GM23338 (cell line): ENCODE data around the gene RPS17. TPM values are rescaled to one million over a fixed set of nuclear protein-coding genes. Genes with fewer than 3 reads are reported as not detected.
A peak's percentile ranks its signal among the peaks of the same experiment; 100 is the strongest.
"Not testable (repeated sequence)": the region's sequence is repeated elsewhere in the genome, so short reads cannot be mapped to it uniquely, and the experiment has no call there.

Experiments
- ATAC-seq: fragments of 200-7000 bp; cut with Tn5 transposase; 3 replicates; pipeline ENCODE4 v1.9.1; 2020
- DNase-seq: peaks from one replicate; pipeline ENCODE4 v3.0.0-alpha.2; 2015; ENCODE audit warnings: low spot score
- H2AFZ ChIP-seq: fragments of 200-600 bp; sonication (generic); 2 replicates; pipeline ENCODE4 v1.8.0; 2016; ENCODE audit warnings: antibody characterized with exemption, mild to moderate bottlenecking, moderate library complexity
- H3F3A ChIP-seq: fragments of 200-600 bp; sonication (generic); replicated peaks from 2 replicates; pipeline ENCODE4 v1.8.0; 2017; ENCODE audit warnings: antibody characterized with exemption, mixed run types, low read depth
- H3K27ac ChIP-seq: fragments of 200-600 bp; sonication (generic); 2 replicates; pipeline ENCODE4 v1.6.1; 2016; ENCODE audit warnings: low read depth
- H3K27me3 ChIP-seq: fragments of 200-600 bp; sonication (generic); 2 replicates; pipeline ENCODE4 v1.8.0; 2016; ENCODE audit warnings: mild to moderate bottlenecking, mixed run types, moderate library complexity; ENCODE audit not compliant: insufficient read depth
- H3K36me3 ChIP-seq: fragments of 200-600 bp; sonication (generic); 2 replicates; pipeline ENCODE4 v1.8.0; 2016; ENCODE audit warnings: mild to moderate bottlenecking; ENCODE audit not compliant: insufficient read depth
- H3K4me1 ChIP-seq: fragments of 200-600 bp; sonication (generic); 2 replicates; pipeline ENCODE4 v1.8.0; 2016; ENCODE audit warnings: mild to moderate bottlenecking, moderate library complexity; ENCODE audit not compliant: insufficient read depth
- H3K4me2 ChIP-seq: fragments of 200-600 bp; sonication (generic); 2 replicates; pipeline ENCODE4 v1.7.1; 2017; ENCODE audit warnings: mixed run types
- H3K4me3 ChIP-seq: fragments of 200-600 bp; sonication (generic); 2 replicates; pipeline ENCODE4 v1.6.1; 2016; ENCODE audit warnings: mixed run types
- H3K79me2 ChIP-seq: fragments of 200-600 bp; sonication (generic); replicated peaks from 2 replicates; pipeline ENCODE4 v1.8.0; 2017; ENCODE audit warnings: mild to moderate bottlenecking; ENCODE audit not compliant: insufficient read depth
- H3K9me2 ChIP-seq: fragments of 200-600 bp; sonication (generic); 2 replicates; pipeline ENCODE4 v1.8.0; 2017; ENCODE audit not compliant: insufficient read depth
- H4K20me1 ChIP-seq: fragments of 200-600 bp; sonication (generic); replicated peaks from 2 replicates; pipeline ENCODE4 v1.8.0; 2017; ENCODE audit warnings: mild to moderate bottlenecking; ENCODE audit not compliant: insufficient read depth
- H3K27ac Mint-ChIP-seq: 2 replicates; pipeline ENCODE4 v1.8.0; 2020; ENCODE audit warnings: inconsistent platforms, mild to moderate bottlenecking, moderate library complexity, mixed read lengths
- H3K27me3 Mint-ChIP-seq: 3 replicates; pipeline ENCODE4 v1.8.0; 2022; ENCODE audit warnings: low read depth, mild to moderate bottlenecking, moderate library complexity, mixed read lengths, inconsistent platforms; ENCODE audit not compliant: insufficient read depth, poor library complexity
- H3K36me3 Mint-ChIP-seq: 3 replicates; pipeline ENCODE4 v1.8.0; 2021; ENCODE audit warnings: low read depth, mild to moderate bottlenecking, inconsistent platforms, moderate library complexity, mixed read lengths
- H3K4me1 Mint-ChIP-seq: 3 replicates; pipeline ENCODE4 v1.8.0; 2020; ENCODE audit warnings: mild to moderate bottlenecking, inconsistent platforms, mixed read lengths
- H3K4me3 Mint-ChIP-seq: 3 replicates; pipeline ENCODE4 v1.8.0; 2021; ENCODE audit warnings: moderate library complexity, mild to moderate bottlenecking, inconsistent platforms, mixed read lengths
- H3K9me3 Mint-ChIP-seq: 3 replicates; pipeline ENCODE4 v1.8.0; 2020; ENCODE audit warnings: moderate library complexity, mild to moderate bottlenecking, inconsistent platforms, mixed read lengths
- CREB1 ChIP-seq: fragments of 250-450 bp; sonication (Bioruptor Pico); IDR thresholded peaks from 2 replicates; pipeline ENCODE4 v1.5.0; 2020; ENCODE audit warnings: low read depth, mild to moderate bottlenecking, moderate library complexity
- EZH2 ChIP-seq: fragments of 200-600 bp; sonication (generic); IDR thresholded peaks from one replicate; pipeline ENCODE4 v1.8.0; 2017; ENCODE audit warnings: antibody characterized with exemption, mild to moderate bottlenecking, low read depth; ENCODE audit not compliant: unreplicated experiment
- EZH2phosphoT487 ChIP-seq: fragments of 200-600 bp; sonication (generic); IDR thresholded peaks from one replicate; pipeline ENCODE4 v1.8.1; 2018; ENCODE audit warnings: antibody characterized with exemption; ENCODE audit not compliant: unreplicated experiment
- POLR2AphosphoS5 ChIP-seq: IDR thresholded peaks from 2 replicates; pipeline ENCODE4 v1.6.1; 2016; ENCODE audit warnings: antibody characterized with exemption, low read depth
- STAT1 ChIP-seq: IDR thresholded peaks from one replicate; pipeline ENCODE4 v1.6.1; 2016; ENCODE audit warnings: antibody characterized with exemption; ENCODE audit not compliant: unreplicated experiment
- ZNF114 ChIP-seq: fragments of 250-450 bp; sonication (Bioruptor Pico); IDR thresholded peaks from 2 replicates; pipeline ENCODE4 v1.5.0; 2020; ENCODE audit warnings: mild to moderate bottlenecking, moderate library complexity
- ZNF331 ChIP-seq: fragments of 250-450 bp; sonication (Bioruptor Pico); IDR thresholded peaks from 2 replicates; pipeline ENCODE4 v1.5.0; 2020; ENCODE audit warnings: low read depth, mild to moderate bottlenecking, moderate library complexity
- polyA plus RNA-seq: library from polyadenylated mRNA; unstranded; fragments of >200 nt; fragmentation: Nextera tagmentation; extraction: Ambion mirVana; gene quantifications from 2 replicates; pipeline ENCODE4 v1.2.1, GENCODE V29; 2016
- total RNA-seq: library from RNA; depleted of rRNA; stranded (reverse); fragments of >200 nt; shearing (Covaris generic); gene quantifications from 2 replicates; pipeline ENCODE4 v1.2.3, GENCODE V29; 2014

Gene RPS17
- total and polyA plus RNA-seq, 2 experiments from 2014 or later, result 1,741 to 1,928 TPM

- TF ChIP-seq CREB1 (CRISPR knock-in tag) (no peak), POLR2AphosphoS5 (no peak; the same call in 1 of the 2 replicates), EZH2 (no peak), ZNF331 (CRISPR knock-in tag) (no peak), STAT1 (no peak), ZNF114 (CRISPR knock-in tag) (no peak), EZH2phosphoT487 (no peak)
These were observed 3.6 kb downstream of the RPS17 start (continued) for GRCh38 chr15:82536409-82537350.

- peaks cover 25% of the 10 kb centered on the region for H3K27me3 Mint-ChIP-seq
- H3K9me3 Mint-ChIP-seq, result peaks cover 6% of the 10 kb centered on the region; the same call in 2 of the 3 replicates
- peak overlapping the region; percentile 88; the same call in 1 of the 2 replicates for H3K27ac Mint-ChIP-seq
- peaks cover 66% of the 10 kb centered on the region for H3F3A ChIP-seq
- peaks cover 83% of the 10 kb centered on the region for H3K36me3 Mint-ChIP-seq
- no peak overlapping the region for H3K4me2 ChIP-seq
- no peaks in the 10 kb centered on the region for H3K9me2 ChIP-seq
- peaks cover 42% of the 10 kb centered on the region for H4K20me1 ChIP-seq
- H3K36me3 ChIP-seq, result peaks cover 54% of the 10 kb centered on the region
- TF ChIP-seq STAT1 (no peak), ZNF331 (CRISPR knock-in tag) (no peak)
- H3K4me3 ChIP-seq, result no peak overlapping the region
- peaks cover 20% of the 10 kb centered on the region for H3K4me1 Mint-ChIP-seq
- no peaks in the 10 kb centered on the region for H3K27me3 ChIP-seq
- ATAC-seq (no peak), DNase-seq (no peak)
- no peak overlapping the region for H3K4me3 Mint-ChIP-seq
- H3K27ac ChIP-seq, result peak overlapping the region; percentile 93
- H3K4me1 ChIP-seq, result peaks cover 17% of the 10 kb centered on the region
- peaks cover 37% of the 10 kb centered on the region for H3K79me2 ChIP-seq
- H2AFZ ChIP-seq, result no peak overlapping the region
These were observed 4.5 kb downstream of the RPS17 start for GRCh38 chr15:82535566-82536408.

GRCh38 chr15:82535151-82535550, 5.1 kb downstream of the RPS17 start:
- not testable (repeated sequence) for H3K9me2 ChIP-seq, DNase-seq, H3K27me3 ChIP-seq, ATAC-seq, H3K4me3 Mint-ChIP-seq, H3K4me3 ChIP-seq, H3K27ac Mint-ChIP-seq, H3K9me3 Mint-ChIP-seq, H3K4me2 ChIP-seq, H2AFZ ChIP-seq
- Histone ChIP-seq H3K4me1 (peaks cover 17% of the 10 kb centered on the region), H4K20me1 (peaks cover 42% of the 10 kb centered on the region), H3K27ac (peak overlapping the region; percentile 93), H3K36me3 (peaks cover 54% of the 10 kb centered on the region), H3K79me2 (peaks cover 36% of the 10 kb centered on the region), H3F3A (peaks cover 65% of the 10 kb centered on the region)
- H3K27me3 Mint-ChIP-seq, result peaks cover 26% of the 10 kb centered on the region
- H3K4me1 Mint-ChIP-seq, result peaks cover 22% of the 10 kb centered on the region
- peaks cover 78% of the 10 kb centered on the region for H3K36me3 Mint-ChIP-seq

GRCh38 chr15:82534457-82534861, 5.8 kb downstream of the RPS17 start:
- DNase-seq, H3K4me3 ChIP-seq, H3K27ac ChIP-seq, H3K4me2 ChIP-seq, H3K4me3 Mint-ChIP-seq, H3K9me2 ChIP-seq, H3K27ac Mint-ChIP-seq, ATAC-seq, H3K9me3 Mint-ChIP-seq, H2AFZ ChIP-seq, H3K27me3 ChIP-seq: not testable (repeated sequence)
- Mint-ChIP-seq H3K36me3 (peaks cover 71% of the 10 kb centered on the region), H3K27me3 (peaks cover 22% of the 10 kb centered on the region), H3K4me1 (peaks cover 22% of the 10 kb centered on the region)
- Histone ChIP-seq H3K79me2 (peaks cover 29% of the 10 kb centered on the region), H3K36me3 (peaks cover 54% of the 10 kb centered on the region), H4K20me1 (peaks cover 40% of the 10 kb centered on the region), H3F3A (peaks cover 61% of the 10 kb centered on the region), H3K4me1 (peaks cover 17% of the 10 kb centered on the region)
